GM21576 (cell line): ENCODE measurements around the gene LAGE3.

ENCODE experiments used
- ATAC-seq: cut with Tn5 transposase; IDR thresholded peaks from one replicate; pipeline ENCODE4 v1.9.1; 2021; ENCODE audit warnings: mild to moderate bottlenecking, moderate library complexity; ENCODE audit not compliant: unreplicated experiment

The LAGE3 gene

GRCh38 chrX:154458954-154459778 lies 19.9 kb downstream of the LAGE3 start:
- no peak for ATAC-seq

GRCh38 chrX:154458116-154458953 lies 20.7 kb downstream of the LAGE3 start, which contains the start of gene PLXNA3:
TSS of gene PLXNA3 (plus strand) at chrX:154458281. CDS start at chrX:154460184, 1,903 bp downstream.
- peak; percentile 50 for ATAC-seq

GRCh38 chrX:154457491-154458115 lies 21.5 kb downstream of the LAGE3 start:
- ATAC-seq, result peak; percentile 52

GRCh38 chrX:154452823-154453222 lies 26.3 kb downstream of the LAGE3 start:
- ATAC-seq, result no peak

- ATAC-seq, result no peak
These were observed 28.8 kb downstream of the LAGE3 start for GRCh38 chrX:154450312-154450711.

GRCh38 chrX:154449618-154450017 lies 29.5 kb downstream of the LAGE3 start:
- no peak for ATAC-seq

- no peak for ATAC-seq
These were observed 30.6 kb downstream of the LAGE3 start for GRCh38 chrX:154448484-154448883.

- ATAC-seq, result no peak
These were observed 32.7 kb downstream of the LAGE3 start for GRCh38 chrX:154446430-154446829.

GRCh38 chrX:154445776-154446175 lies 33.3 kb downstream of the LAGE3 start:
- no peak for ATAC-seq

- no peak for ATAC-seq
These were observed 34.3 kb downstream of the LAGE3 start for GRCh38 chrX:154444755-154445246.

- peak; percentile 52 for ATAC-seq
These were observed 34.9 kb downstream of the LAGE3 start, which contains the start of gene FAM50A for GRCh38 chrX:154443992-154444754. TSS of gene FAM50A (plus strand) at chrX:154444141. CDS start at chrX:154444236, 95 bp downstream.

GRCh38 chrX:154443479-154443910 lies 35.6 kb downstream of the LAGE3 start:
- no peak for ATAC-seq

GRCh38 chrX:154441984-154442707 lies 36.9 kb downstream of the LAGE3 start:
- no peak for ATAC-seq

- ATAC-seq, result no peak
These were observed 37.5 kb downstream of the LAGE3 start for GRCh38 chrX:154441564-154441963.

GRCh38 chrX:154440623-154441357 lies 38.3 kb downstream of the LAGE3 start:
- ATAC-seq, result no peak

GRCh38 chrX:154439841-154440240 lies 39.2 kb downstream of the LAGE3 start:
- ATAC-seq, result no peak

GRCh38 chrX:154437971-154438893 lies 40.8 kb downstream of the LAGE3 start:
- no peak for ATAC-seq
